ENCODE measurements around the gene SEC23IP. TPM values are rescaled to one million over a fixed set of nuclear protein-coding genes. Genes with fewer than 3 reads are reported as not detected.

Gene SEC23IP
- total RNA-seq, 3 donors from 2014 or later: 75.4 to 80.3 (median 80.2) TPM

DNA sequence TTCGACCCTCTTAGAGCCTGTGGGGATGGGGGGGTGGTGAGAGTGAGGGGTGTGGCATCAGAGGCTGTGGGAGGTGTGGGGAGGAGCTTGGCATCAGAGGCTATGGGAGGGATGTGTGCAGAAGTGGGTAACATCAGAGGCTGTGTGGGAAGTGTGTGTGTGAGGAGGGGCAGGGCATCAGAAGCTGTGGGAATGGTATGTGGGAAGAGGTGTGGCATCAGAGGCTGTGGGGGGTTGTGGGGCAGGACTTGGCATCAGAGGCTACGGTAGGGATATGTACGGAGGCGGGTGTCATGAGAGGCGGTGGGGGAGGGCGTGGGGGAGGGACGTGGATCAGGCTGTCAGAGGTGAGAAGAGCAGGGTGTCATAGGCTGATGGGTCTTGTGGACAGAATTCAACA is 97.4 kb downstream of the SEC23IP start:
- Mint-ChIP-seq H3K4me3 (no peak overlapping the region), H3K27me3 (ENCODE audit: low read depth) (peaks cover 6% of the 10 kb centered on the region), H3K4me1 (ENCODE audit: low read depth) (no peaks in the 10 kb centered on the region), H3K9me3 (no peaks in the 10 kb centered on the region), H3K36me3 (ENCODE audit: insufficient read depth) (no peaks in the 10 kb centered on the region)
- ATAC-seq (no peak), DNase-seq (no peak)

DNA sequence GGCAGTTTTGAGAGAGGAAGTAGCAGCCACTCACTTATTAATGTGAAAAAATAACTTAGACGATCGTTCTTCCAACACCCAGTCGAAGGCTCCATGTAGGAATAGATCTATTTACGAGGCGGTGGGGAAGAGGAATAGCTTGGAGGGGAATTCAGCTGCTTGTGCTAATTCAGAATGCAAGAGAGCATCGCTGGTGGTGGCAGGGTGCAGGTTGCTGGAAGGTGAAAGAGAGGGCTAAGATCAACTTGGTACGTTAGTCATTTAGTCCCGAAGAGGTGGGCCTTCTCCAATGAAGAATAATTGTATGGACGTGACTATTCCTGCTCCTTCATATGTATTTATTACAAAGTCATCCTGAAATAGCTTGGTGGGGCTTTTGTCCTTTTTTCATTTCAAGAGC is 98.5 kb downstream of the SEC23IP start:
- no peak for DNase-seq
- Mint-ChIP-seq H3K36me3 (ENCODE audit: insufficient read depth) (no peaks in the 10 kb centered on the region), H3K9me3 (peaks cover 9% of the 10 kb centered on the region), H3K27me3 (ENCODE audit: low read depth) (peaks cover 9% of the 10 kb centered on the region), H3K4me3 (no peak overlapping the region), H3K4me1 (ENCODE audit: low read depth) (no peaks in the 10 kb centered on the region)
- ATAC-seq: no peak

DNA sequence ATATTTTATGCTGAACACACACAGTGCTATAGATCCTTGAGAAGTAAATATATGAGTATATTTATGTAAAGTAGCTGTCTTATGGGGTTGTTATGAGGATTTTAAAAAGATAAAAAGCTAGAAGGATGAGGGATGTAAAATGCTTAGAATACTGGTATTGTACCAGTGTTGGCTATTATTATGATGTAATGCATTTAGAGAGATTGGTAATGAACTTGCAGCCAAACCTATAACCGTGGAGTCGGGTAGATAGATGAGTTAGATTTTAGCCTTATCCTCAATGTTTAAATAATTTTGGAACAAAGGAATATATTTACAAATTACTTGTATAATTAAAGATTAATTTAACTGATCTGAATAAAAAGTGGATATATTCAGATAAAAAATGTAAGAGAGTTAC is 99.3 kb downstream of the SEC23IP start:
- no peak for DNase-seq
- H3K9me3 Mint-ChIP-seq: peaks cover 15% of the 10 kb centered on the region
- H3K4me3 Mint-ChIP-seq: no peak overlapping the region
- ATAC-seq: no peak
- no peaks in the 10 kb centered on the region for H3K36me3 Mint-ChIP-seq (ENCODE audit: insufficient read depth)
- H3K27me3 Mint-ChIP-seq (ENCODE audit: low read depth): peaks cover 9% of the 10 kb centered on the region
- no peaks in the 10 kb centered on the region for H3K4me1 Mint-ChIP-seq (ENCODE audit: low read depth)

Other genes starting within 250 kb of the SEC23IP start
- gene BAG3, start 241.3 kb upstream of the SEC23IP start, total RNA-seq: 10 to 100 TPM; 14.7 to 21.6 (median 15.8) TPM
- 10 to 100 TPM; 18.1 to 23.6 (median 21.1) TPM for gene INPP5F, start 166.7 kb upstream of the SEC23IP start, total RNA-seq
- gene MCMBP, start 19.9 kb upstream of the SEC23IP start, total RNA-seq: 100 to 1,000 TPM; 135 to 158 (median 142) TPM